H1 (cell line): ENCODE results near the gene ZNF646. TPM values are rescaled to one million over a fixed set of nuclear protein-coding genes. Genes with fewer than 3 reads are reported as not detected.

Experiments
- BACH1 ChIP-seq: IDR thresholded peaks from 2 replicates; pipeline ENCODE4 v1.6.1; 2012; ENCODE audit warnings: low read length, improper control_type of control experiment
- CBX8 ChIP-seq: fragments of 300-800, 300-1000 bp; sonication (generic); IDR thresholded peaks from 2 replicates; pipeline ENCODE4 v1.7.1; 2016; ENCODE audit warnings: low read depth, low read length, borderline replicate concordance
- CHD2 ChIP-seq: IDR thresholded peaks from 2 replicates; pipeline ENCODE4 v1.6.1; 2012; ENCODE audit warnings: low read length, improper control_type of control experiment
- JUN ChIP-seq: IDR thresholded peaks from 2 replicates; pipeline ENCODE4 v1.6.1; 2011; ENCODE audit warnings: low read depth, mild to moderate bottlenecking, improper control_type of control experiment, low read length
- PHF8 ChIP-seq: fragments of 200-600 bp; sonication (generic); conservative IDR thresholded peaks from 2 replicates; pipeline ENCODE4 v1.7.1; 2012; ENCODE audit warnings: low read depth, mild to moderate bottlenecking, inconsistent platforms, low read length, moderate library complexity
- POU5F1 ChIP-seq: IDR thresholded peaks from 2 replicates; pipeline ENCODE4 v1.6.1; 2011; ENCODE audit warnings: low read depth, mild to moderate bottlenecking, low read length, moderate library complexity
- SP2 ChIP-seq: IDR thresholded peaks from 2 replicates; pipeline ENCODE4 v1.6.1; 2012; ENCODE audit warnings: mild to moderate bottlenecking, low read length, inconsistent platforms
- polyA plus RNA-seq, 7 experiments: library from polyadenylated mRNA; depleted of rRNA in 3 of 7; stranded (reverse) in 5 of 7; unstranded in 2 of 7; fragments of >200 nt in 5 of 7; fragments of 200-250 nt in 2 of 7; gene quantifications; 1 replicate in 5 of 7; 2 replicates in 1 of 7; 4 replicates in 1 of 7; pipeline versions ENCODE4 v1.2.1 to v1.2.3, GENCODE V29; 2011 to 2013; ENCODE audit warnings: missing spikeins in 2 of 7, mixed read lengths in 2 of 7
- total RNA-seq: library from RNA; stranded (reverse); fragmentation: NEBNext Ultra II Directional; extraction: Animal tissue kit (Norgen Biotek cat#: 25700); gene quantifications from 2 replicates; pipeline ENCODE4 v1.2.1, GENCODE V29; 2021
- TF ChIP-seq, protein P1 (sequence below): IDR thresholded peaks from 2 replicates; pipeline ENCODE4 v1.6.1; 2011; ENCODE audit warnings: low read length, improper control_type of control experiment

The ZNF646 gene
- total and polyA plus RNA-seq, 2 of the 8 experiments (the other 6 are each of a cell fraction or from before 2014, with no cell fraction given) = 6.5 to 25.0 TPM

DNA sequence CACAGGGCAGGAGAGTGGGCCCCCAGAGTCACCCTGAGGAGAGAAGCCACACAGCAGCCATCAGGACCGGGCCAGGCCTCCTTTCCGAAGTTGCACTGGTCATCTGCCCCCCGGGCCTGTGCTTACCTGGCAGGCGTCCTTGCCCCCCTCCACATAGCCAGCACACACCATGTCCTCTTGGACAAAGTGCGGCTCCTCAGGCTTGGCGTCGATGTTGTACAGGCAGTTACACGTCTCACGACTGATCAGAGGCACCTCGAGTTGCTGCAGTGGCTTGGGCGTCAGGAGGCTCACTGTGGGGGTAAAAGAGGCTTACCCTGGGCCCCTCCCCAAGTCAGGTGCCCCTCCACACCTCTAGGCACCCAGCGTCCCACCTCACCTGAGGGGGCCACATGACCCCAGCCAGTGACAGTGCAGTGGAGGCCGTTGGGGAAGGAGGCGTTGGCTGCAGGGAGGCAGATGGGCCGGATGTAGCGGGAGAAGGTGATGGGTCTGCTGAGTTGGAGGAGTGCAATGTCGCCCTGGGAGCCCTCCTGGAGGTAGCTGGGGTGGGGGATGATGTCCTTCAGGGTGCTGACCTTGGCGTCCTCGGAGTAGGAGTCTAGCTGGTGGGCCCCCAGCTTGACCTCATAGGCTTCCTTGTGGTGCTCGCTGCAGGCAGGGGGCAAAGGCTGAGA is 58.2 kb downstream of the ZNF646 start (continued):
- TF ChIP-seq POU5F1 (no peak), CHD2 (no peak), BACH1 (no peak), JUN (no peak), CBX8 (no peak), PHF8 (no peak), SP2 (no peak)
- TF ChIP-seq, protein P1, sequence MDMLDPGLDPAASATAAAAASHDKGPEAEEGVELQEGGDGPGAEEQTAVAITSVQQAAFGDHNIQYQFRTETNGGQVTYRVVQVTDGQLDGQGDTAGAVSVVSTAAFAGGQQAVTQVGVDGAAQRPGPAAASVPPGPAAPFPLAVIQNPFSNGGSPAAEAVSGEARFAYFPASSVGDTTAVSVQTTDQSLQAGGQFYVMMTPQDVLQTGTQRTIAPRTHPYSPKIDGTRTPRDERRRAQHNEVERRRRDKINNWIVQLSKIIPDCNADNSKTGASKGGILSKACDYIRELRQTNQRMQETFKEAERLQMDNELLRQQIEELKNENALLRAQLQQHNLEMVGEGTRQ = no peak
- TF ChIP-seq, all 59 proteins: peak for 0
